ENCODE results near the gene HES6. TPM values are rescaled to one million over a fixed set of nuclear protein-coding genes. Genes with fewer than 3 reads are reported as not detected.

HES6 gene
- total and polyA plus RNA-seq, 10 of the 15 experiments (the other 5 are each of a cell fraction or from before 2014, with no cell fraction given) = 0.11 to 1.7 (median 0.83) TPM

DNA sequence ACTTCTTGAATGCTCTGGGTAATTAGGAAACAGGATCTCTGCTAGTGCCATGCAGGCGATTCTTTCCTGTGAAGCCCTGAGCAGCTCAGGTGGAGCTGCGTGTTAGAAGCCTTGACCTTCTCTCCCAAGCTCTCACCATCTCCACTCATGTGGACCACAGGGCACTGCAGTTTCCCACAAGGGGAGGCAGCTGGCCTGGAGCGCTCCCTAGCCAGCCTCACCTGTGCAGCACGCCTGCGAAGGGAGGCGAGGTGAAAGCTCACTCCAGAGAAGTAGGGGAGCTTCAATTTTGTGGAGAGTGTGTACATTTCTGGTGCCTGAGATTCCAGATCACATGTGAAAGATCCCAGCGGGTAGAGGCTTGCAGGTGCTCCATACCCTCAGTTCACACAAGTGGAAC, 11.1 kb upstream of the HES6 start:
- FAIRE-seq (no peak), DNase-seq (ENCODE audit: low read depth, low spot score) (no peak), ATAC-seq (no peak)
- no peaks in the 10 kb centered on the region for H3K27me3 ChIP-seq (replicated peaks in 1 of 2; ENCODE audit: control insufficient read depth in 2 of 2, insufficient read depth in 2 of 2, low read length in 1 of 2)
- no peaks in the 10 kb centered on the region for H4K20me1 ChIP-seq (ENCODE audit: control insufficient read depth, insufficient read depth)
- WGBS (ENCODE audit: insufficient coverage, insufficient replicate concordance, low lambda C conversion rate, missing lambda C conversion rate) = 76% methylated on average over 7 of the region's 7 CpGs
- ChIA-PET POLR2A (no interaction called here), RAD21 (ENCODE audit: unreplicated experiment) (no interaction called here), SMC1A (ENCODE audit: uncharacterized antibody, unreplicated experiment) (interaction anchor here (1.6 kb wide), 1 partner anchor 12 kb away, joined by 4 read pairs; no protein-coding TSS in a partner anchor), CTCF (interaction anchor here (2.7 kb wide), 1 partner anchor 13 kb away, joined by 8 read pairs; no protein-coding TSS in a partner anchor)
- TF ChIP-seq ESRRA (IDR thresholded peaks at IDR 0.05; ENCODE audit: low read length) = no peak
- TF ChIP-seq RCOR1 (conservative IDR thresholded peaks at IDR 0.05; ENCODE audit: low read depth, low read length) = no peak
- TF ChIP-seq MYB (IDR thresholded peaks at IDR 0.05; ENCODE audit: borderline replicate concordance, low read depth, low read length) = no peak
- no peak for TF ChIP-seq CEBPB (IDR thresholded peaks at IDR 0.05; ENCODE audit: borderline replicate concordance in 1 of 2, low read depth in 2 of 2, low read length in 2 of 2)
- TF ChIP-seq, protein P1, sequence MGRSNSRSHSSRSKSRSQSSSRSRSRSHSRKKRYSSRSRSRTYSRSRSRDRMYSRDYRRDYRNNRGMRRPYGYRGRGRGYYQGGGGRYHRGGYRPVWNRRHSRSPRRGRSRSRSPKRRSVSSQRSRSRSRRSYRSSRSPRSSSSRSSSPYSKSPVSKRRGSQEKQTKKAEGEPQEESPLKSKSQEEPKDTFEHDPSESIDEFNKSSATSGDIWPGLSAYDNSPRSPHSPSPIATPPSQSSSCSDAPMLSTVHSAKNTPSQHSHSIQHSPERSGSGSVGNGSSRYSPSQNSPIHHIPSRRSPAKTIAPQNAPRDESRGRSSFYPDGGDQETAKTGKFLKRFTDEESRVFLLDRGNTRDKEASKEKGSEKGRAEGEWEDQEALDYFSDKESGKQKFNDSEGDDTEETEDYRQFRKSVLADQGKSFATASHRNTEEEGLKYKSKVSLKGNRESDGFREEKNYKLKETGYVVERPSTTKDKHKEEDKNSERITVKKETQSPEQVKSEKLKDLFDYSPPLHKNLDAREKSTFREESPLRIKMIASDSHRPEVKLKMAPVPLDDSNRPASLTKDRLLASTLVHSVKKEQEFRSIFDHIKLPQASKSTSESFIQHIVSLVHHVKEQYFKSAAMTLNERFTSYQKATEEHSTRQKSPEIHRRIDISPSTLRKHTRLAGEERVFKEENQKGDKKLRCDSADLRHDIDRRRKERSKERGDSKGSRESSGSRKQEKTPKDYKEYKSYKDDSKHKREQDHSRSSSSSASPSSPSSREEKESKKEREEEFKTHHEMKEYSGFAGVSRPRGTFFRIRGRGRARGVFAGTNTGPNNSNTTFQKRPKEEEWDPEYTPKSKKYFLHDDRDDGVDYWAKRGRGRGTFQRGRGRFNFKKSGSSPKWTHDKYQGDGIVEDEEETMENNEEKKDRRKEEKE (IDR thresholded peaks at IDR 0.05) = no peak
- no peak for TF ChIP-seq SIN3A (IDR thresholded peaks at IDR 0.05; ENCODE audit: low read depth, low read length)
- no peak for TF ChIP-seq ZNF274 (IDR thresholded peaks at IDR 0.05; ENCODE audit: insufficient read depth, insufficient read length)
- TF ChIP-seq KDM1A (IDR thresholded peaks at IDR 0.05; ENCODE audit: borderline replicate concordance) = no peak
- TF ChIP-seq, protein P2, sequence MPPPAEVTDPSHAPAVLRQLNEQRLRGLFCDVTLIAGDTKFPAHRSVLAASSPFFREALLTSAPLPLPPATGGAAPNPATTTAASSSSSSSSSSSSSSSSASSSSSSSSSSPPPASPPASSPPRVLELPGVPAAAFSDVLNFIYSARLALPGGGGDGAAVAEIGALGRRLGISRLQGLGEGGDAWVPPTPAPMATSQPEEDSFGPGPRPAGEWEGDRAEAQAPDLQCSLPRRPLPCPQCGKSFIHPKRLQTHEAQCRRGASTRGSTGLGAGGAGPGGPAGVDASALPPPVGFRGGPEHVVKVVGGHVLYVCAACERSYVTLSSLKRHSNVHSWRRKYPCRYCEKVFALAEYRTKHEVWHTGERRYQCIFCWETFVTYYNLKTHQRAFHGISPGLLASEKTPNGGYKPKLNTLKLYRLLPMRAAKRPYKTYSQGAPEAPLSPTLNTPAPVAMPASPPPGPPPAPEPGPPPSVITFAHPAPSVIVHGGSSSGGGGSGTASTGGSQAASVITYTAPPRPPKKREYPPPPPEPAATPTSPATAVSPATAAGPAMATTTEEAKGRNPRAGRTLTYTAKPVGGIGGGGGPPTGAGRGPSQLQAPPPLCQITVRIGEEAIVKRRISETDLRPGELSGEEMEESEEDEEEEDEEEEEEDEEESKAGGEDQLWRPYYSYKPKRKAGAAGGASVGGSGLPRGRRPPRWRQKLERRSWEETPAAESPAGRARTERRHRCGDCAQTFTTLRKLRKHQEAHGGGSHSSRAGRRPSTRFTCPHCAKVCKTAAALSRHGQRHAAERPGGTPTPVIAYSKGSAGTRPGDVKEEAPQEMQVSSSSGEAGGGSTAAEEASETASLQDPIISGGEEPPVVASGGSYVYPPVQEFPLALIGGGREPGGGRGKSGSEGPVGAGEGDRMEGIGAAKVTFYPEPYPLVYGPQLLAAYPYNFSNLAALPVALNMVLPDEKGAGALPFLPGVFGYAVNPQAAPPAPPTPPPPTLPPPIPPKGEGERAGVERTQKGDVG (CRISPR knock-in tag; IDR thresholded peaks at IDR 0.05) = no peak
- TF ChIP-seq YBX1 (IDR thresholded peaks at IDR 0.05) = no peak
- no peak for TF ChIP-seq SPI1 (IDR thresholded peaks at IDR 0.05; ENCODE audit: borderline replicate concordance, insufficient read depth, low read depth, low read length)
- TF ChIP-seq, protein P3, sequence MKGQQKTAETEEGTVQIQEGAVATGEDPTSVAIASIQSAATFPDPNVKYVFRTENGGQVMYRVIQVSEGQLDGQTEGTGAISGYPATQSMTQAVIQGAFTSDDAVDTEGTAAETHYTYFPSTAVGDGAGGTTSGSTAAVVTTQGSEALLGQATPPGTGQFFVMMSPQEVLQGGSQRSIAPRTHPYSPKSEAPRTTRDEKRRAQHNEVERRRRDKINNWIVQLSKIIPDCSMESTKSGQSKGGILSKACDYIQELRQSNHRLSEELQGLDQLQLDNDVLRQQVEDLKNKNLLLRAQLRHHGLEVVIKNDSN (IDR thresholded peaks at IDR 0.05; ENCODE audit: borderline replicate concordance, extremely low read length, insufficient read depth, low read depth, low read length) = no peak
- no peak for TF ChIP-seq SREBF1 (IDR thresholded peaks at IDR 0.05; ENCODE audit: low read length)
- TF ChIP-seq EP300 (IDR thresholded peaks at IDR 0.05; ENCODE audit: borderline replicate concordance in 1 of 2, control insufficient read depth in 1 of 2, low read depth in 2 of 2, low read length in 2 of 2) = no peak
- H2AFZ ChIP-seq (ENCODE audit: control insufficient read depth, low read depth, low read length) = no peak overlapping the region
- H3K4me2 ChIP-seq (ENCODE audit: control insufficient read depth, insufficient read depth) = no peak overlapping the region
- no peak overlapping the region for H3K9ac ChIP-seq (ENCODE audit: control insufficient read depth, insufficient read depth, low read length)
- in situ Hi-C loops (cut with MboI) (no loop called here), intact Hi-C loops (cut with micrococcal nuclease; ENCODE audit: unreplicated experiment) (no loop called here)
- H3K36me3 ChIP-seq (ENCODE audit: control insufficient read depth in 2 of 2, insufficient read depth in 2 of 2, low read length in 1 of 2) = peaks cover 0 to 11% of the 10 kb centered on the region in 2 experiments; a peak in 3 of 4 replicates
- no peak overlapping the region for H3K4me3 ChIP-seq
- no peaks in the 10 kb centered on the region for H3K9me3 ChIP-seq (replicated peaks; ENCODE audit: control insufficient read depth, insufficient read depth, low read length)
- no TSS peak for BruUV-seq (replicated peaks)
- no peak overlapping the region for H3K27ac ChIP-seq (ENCODE audit: control insufficient read depth, insufficient read depth)
- H3K4me1 ChIP-seq (ENCODE audit: control insufficient read depth, insufficient read depth, low read length) = no peaks in the 10 kb centered on the region
- H3K79me2 ChIP-seq (ENCODE audit: control insufficient read depth, insufficient read depth, low read length) = no peaks in the 10 kb centered on the region

All from GM12878 (cell line).